ENCODE data around the gene BANK1.

The BANK1 gene

GRCh38 chr4:102104278-102104677 is 313.7 kb downstream of the BANK1 start:
- Histone ChIP-seq H3K36me3 (ENCODE audit: control insufficient read depth in 2 of 2, insufficient read depth in 1 of 2, low read length in 2 of 2) (no peaks in the 10 kb centered on the region), H3K4me1 (ENCODE audit: control insufficient read depth, insufficient read depth, low read length) (no peaks in the 10 kb centered on the region), H3K27ac (ENCODE audit: extremely low read depth, low read depth, low read length) (no peak overlapping the region), H3K4me3 (ENCODE audit: low read depth, low read length) (no peak overlapping the region), H3K9me3 (ENCODE audit: control insufficient read depth, insufficient read depth, low read depth, low read length) (no peaks in the 10 kb centered on the region)
- TF ChIP-seq ZNF221 (tag by site-specific recombination; IDR thresholded peaks at IDR 0.05; ENCODE audit: borderline replicate concordance) = no peak
- no peak for TF ChIP-seq RBAK (tag by site-specific recombination; IDR thresholded peaks at IDR 0.05)
- TF ChIP-seq ZNF133 (tag by site-specific recombination; IDR thresholded peaks at IDR 0.05) = no peak
- TF ChIP-seq ZNF704 (tag by site-specific recombination; IDR thresholded peaks at IDR 0.05) = no peak
- TF ChIP-seq, protein P1, sequence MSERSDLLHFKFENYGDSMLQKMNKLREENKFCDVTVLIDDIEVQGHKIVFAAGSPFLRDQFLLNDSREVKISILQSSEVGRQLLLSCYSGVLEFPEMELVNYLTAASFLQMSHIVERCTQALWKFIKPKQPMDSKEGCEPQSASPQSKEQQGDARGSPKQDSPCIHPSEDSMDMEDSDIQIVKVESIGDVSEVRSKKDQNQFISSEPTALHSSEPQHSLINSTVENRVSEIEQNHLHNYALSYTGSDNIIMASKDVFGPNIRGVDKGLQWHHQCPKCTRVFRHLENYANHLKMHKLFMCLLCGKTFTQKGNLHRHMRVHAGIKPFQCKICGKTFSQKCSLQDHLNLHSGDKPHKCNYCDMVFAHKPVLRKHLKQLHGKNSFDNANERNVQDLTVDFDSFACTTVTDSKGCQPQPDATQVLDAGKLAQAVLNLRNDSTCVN (tag by site-specific recombination; optimal IDR thresholded peaks at IDR 0.05) = no peak
- no peak for TF ChIP-seq ZNF132 (tag by site-specific recombination; IDR thresholded peaks at IDR 0.05; ENCODE audit: borderline replicate concordance)
- TF ChIP-seq ZNF2 (tag by site-specific recombination; IDR thresholded peaks at IDR 0.05) = no peak
- TF ChIP-seq, protein P2, sequence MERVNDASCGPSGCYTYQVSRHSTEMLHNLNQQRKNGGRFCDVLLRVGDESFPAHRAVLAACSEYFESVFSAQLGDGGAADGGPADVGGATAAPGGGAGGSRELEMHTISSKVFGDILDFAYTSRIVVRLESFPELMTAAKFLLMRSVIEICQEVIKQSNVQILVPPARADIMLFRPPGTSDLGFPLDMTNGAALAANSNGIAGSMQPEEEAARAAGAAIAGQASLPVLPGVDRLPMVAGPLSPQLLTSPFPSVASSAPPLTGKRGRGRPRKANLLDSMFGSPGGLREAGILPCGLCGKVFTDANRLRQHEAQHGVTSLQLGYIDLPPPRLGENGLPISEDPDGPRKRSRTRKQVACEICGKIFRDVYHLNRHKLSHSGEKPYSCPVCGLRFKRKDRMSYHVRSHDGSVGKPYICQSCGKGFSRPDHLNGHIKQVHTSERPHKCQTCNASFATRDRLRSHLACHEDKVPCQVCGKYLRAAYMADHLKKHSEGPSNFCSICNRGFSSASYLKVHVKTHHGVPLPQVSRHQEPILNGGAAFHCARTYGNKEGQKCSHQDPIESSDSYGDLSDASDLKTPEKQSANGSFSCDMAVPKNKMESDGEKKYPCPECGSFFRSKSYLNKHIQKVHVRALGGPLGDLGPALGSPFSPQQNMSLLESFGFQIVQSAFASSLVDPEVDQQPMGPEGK (tag by site-specific recombination; IDR thresholded peaks at IDR 0.05) = no peak
- TF ChIP-seq ZNF561 (tag by site-specific recombination; IDR thresholded peaks at IDR 0.05; ENCODE audit: borderline replicate concordance) = no peak
- TF ChIP-seq ZNF555 (tag by site-specific recombination; conservative IDR thresholded peaks at IDR 0.05) = no peak
- TF ChIP-seq ZBTB7A (tag by site-specific recombination; IDR thresholded peaks at IDR 0.05; ENCODE audit: low read depth) = no peak
- no peak for TF ChIP-seq ZNF521 (tag by site-specific recombination; IDR thresholded peaks at IDR 0.05)
- no peak for TF ChIP-seq EGR2 (tag by site-specific recombination; IDR thresholded peaks at IDR 0.05; ENCODE audit: low read depth)
- TF ChIP-seq WT1 (tag by site-specific recombination; IDR thresholded peaks at IDR 0.05) = no peak
- no peak for TF ChIP-seq SALL2 (tag by site-specific recombination; IDR thresholded peaks at IDR 0.05; ENCODE audit: borderline replicate concordance)
- POLR2A ChIA-PET = no interaction called here
- CTCF ChIA-PET = no interaction called here

DNA sequence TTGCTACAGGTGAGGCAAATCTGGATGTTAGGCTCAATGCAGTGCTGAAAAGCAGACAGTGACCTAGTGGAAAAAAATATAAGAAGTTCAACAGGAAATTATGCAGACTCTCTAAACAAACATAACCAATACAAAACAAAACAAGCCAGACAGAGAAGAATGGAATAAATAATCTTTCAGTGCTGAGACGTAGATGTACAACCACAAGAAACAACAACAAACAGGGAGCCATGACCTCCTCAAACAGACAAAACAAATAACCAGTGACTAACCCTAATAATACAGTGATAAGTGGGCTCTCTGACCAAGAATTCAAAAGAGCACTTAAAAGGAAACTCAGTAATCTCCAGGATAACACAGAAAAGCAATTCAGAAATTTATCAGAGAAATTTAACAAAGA is 315.5 kb downstream of the BANK1 start:
- Histone ChIP-seq H3K4me1 (ENCODE audit: control insufficient read depth, insufficient read depth, low read length) (no peaks in the 10 kb centered on the region), H3K36me3 (ENCODE audit: control insufficient read depth in 2 of 2, insufficient read depth in 1 of 2, low read length in 2 of 2) (no peaks in the 10 kb centered on the region), H3K9me3 (ENCODE audit: control insufficient read depth, insufficient read depth, low read depth, low read length) (no peaks in the 10 kb centered on the region), H3K27ac (ENCODE audit: extremely low read depth, low read depth, low read length) (no peak overlapping the region), H3K4me3 (ENCODE audit: low read depth, low read length) (no peak overlapping the region)
- no peak for TF ChIP-seq MZF1 (tag by site-specific recombination; IDR thresholded peaks at IDR 0.05; ENCODE audit: borderline replicate concordance)
- TF ChIP-seq ZNF112 (tag by site-specific recombination; IDR thresholded peaks at IDR 0.05) = no peak
- TF ChIP-seq ZNF704 (tag by site-specific recombination; IDR thresholded peaks at IDR 0.05) = no peak
- no peak for TF ChIP-seq TCF7L2 (IDR thresholded peaks at IDR 0.05; ENCODE audit: borderline replicate concordance, low read depth, low read length)
- TF ChIP-seq ZNF670 (tag by site-specific recombination; IDR thresholded peaks at IDR 0.05; ENCODE audit: low read depth) = no peak
- TF ChIP-seq ZBTB8A (tag by site-specific recombination; IDR thresholded peaks at IDR 0.05) = no peak
- TF ChIP-seq, protein P3, sequence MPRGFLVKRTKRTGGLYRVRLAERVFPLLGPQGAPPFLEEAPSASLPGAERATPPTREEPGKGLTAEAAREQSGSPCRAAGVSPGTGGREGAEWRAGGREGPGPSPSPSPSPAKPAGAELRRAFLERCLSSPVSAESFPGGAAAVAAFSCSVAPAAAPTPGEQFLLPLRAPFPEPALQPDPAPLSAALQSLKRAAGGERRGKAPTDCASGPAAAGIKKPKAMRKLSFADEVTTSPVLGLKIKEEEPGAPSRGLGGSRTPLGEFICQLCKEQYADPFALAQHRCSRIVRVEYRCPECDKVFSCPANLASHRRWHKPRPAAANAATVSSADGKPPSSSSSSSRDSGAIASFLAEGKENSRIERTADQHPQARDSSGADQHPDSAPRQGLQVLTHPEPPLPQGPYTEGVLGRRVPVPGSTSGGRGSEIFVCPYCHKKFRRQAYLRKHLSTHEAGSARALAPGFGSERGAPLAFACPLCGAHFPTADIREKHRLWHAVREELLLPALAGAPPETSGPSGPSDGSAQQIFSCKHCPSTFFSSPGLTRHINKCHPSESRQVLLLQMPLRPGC (tag by site-specific recombination; IDR thresholded peaks at IDR 0.05) = no peak
- no peak for TF ChIP-seq ZBTB20 (tag by site-specific recombination; IDR thresholded peaks at IDR 0.05)
- no peak for TF ChIP-seq ZNF211 (tag by site-specific recombination; IDR thresholded peaks at IDR 0.05; ENCODE audit: low read depth)
- TF ChIP-seq HOXA7 (CRISPR knock-in tag; IDR thresholded peaks at IDR 0.05; ENCODE audit: borderline replicate concordance) = no peak
- no peak for TF ChIP-seq ZSCAN23 (tag by site-specific recombination; IDR thresholded peaks at IDR 0.05)
- POLR2A ChIA-PET = no interaction called here
- CTCF ChIA-PET = no interaction called here

Data from HEK293 (cell line).